ENCODE measurements around the gene CPT1C.

Gene CPT1C

DNA sequence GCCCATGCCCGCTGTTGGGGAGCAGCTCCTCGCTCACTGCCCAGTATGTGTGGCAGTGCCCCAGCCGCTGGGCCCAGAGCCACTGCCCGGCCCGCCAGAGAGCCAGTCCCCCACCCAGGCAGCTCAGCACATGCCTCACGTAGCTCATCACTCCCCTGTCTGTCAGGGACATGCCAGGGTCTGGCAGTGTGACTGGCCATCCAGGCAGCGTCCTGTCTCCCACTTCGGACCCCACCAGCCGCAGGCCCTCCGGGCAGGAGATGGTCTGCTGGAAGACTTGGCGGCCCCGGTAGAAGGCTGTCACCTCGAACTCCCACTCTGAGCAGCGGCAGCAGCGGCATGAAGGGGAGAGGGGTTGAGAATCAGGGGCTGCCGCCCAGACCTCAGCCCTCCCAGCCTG lies 28.9 kb upstream of the CPT1C start:
- no peak for DNase-seq

DNA sequence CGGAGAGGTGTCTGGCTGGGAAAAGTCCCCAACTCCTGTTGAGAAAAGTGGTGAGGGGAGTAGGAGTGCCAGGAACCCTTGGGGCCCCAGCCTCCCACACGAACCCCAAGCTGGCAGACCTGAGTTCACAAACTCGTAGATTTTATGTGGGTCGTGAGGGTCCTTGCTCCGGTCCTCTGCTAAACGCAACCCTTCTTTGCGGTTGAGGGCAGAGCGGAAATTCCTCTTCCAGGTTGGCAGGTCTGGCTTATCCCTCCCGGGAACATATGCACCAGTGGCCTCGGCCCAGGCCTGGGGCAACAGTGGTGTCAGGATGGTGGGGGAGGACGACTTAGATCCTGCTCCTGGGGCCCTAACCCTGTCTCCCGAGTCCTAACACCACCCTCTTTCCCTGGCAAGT lies 27.7 kb upstream of the CPT1C start:
- no peak for DNase-seq

DNA sequence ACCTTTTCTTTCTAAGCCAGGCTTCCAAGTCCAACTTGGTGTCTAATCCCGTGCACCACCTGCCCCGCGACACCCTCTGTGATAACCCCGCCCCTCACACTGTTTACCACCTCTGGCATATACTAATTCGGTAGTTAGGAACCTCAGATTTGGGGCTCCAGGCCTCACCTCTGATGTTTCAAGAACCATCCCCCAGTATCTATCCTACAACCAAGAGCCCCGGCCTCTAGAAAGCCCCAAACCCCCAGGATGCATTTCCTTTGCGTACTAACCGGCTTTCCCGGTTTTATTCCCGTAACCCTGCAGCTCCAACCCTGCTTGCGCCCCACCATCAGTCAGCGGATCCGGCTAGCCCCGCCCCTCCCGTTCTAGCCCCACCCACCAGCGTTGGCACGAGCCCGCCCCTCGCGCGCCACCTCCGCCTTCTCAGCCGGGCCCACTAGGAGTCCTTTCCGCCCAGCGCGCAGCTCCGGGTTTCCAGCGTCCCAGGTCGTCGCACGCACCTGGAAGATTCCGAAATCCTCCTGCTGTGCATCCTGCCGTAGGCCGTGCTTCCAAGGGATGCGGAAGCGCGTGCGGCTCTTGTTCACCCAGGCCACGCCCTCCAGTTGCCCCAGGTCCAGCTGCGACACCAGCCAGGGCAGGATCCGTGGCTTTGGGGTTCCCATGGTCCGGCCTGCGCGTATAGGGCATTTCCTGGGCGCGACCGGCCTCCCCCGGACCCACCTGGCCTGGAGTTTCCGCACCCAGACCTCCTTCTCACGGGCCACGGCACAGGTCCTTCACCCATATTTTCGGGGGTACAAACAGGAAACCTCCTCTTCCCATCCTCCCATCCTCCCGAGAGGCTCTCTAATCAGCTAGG lies 26.5 kb upstream of the CPT1C start:
- DNase-seq = peak; percentile 94

DNA sequence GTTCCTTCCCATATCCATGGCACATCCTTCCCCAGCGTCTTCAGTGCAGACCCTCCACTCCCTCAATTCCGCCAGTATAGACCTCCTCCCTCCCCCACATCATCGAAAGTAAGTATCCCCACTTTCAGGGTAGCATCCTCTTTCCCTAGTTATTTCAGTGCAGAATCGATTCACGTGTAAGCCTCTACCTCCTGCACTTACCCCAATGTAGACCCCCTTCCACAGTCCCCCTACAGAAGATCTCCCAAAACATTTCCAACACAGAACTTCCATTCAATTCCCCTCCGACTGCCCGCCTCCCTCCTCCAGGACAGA lies 25.9 kb upstream of the CPT1C start:
- DNase-seq = no peak

DNA sequence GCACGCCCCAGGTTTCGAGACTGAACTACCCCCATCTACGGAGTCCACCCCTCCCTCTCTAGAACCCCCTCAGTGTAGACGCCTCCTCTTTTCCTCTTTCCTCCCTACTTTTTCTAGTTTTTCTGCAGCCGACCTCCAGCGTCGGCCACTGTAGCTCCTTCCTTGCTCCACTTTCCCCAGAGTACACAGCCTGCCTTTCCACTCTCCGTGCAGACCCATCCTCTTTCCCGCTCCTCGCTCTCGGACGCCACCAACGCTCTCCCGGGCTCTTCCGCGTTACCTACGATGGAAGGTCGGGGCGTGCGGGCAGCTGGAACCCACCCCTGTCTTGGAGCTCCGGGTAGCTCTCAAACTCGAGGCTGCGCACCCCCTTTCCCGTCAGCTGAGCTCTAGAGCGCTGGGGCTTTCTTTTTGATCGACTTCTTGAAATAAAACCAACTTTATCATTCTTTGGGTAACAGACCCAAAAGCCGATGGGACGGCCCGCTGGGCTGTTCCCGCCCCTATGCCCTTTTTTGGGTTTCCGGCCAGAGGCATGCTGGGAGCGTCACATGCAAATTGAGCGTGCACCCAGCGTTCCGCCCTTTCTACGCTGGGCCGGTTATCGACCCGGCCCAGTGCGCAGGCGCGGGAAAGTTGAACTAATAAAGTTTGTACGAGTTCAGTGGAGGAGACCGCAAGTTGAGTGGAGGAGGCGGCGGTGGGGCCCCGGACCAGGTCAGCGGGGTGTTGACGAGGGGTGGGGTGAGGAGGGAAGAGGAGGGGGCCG lies 25.4 kb upstream of the CPT1C start, which contains the start of the genes BCL2L12 and IRF3:
TSS of gene BCL2L12 (plus strand) at position 583 of the 769 bp plus-strand sequence. CDS start 760 bp downstream, outside the sequence.
TSS of gene IRF3 (minus strand) at position 507 of the 769 bp plus-strand sequence. CDS start 1,019 bp downstream, outside the sequence.
- DNase-seq = peak; percentile 100

DNA sequence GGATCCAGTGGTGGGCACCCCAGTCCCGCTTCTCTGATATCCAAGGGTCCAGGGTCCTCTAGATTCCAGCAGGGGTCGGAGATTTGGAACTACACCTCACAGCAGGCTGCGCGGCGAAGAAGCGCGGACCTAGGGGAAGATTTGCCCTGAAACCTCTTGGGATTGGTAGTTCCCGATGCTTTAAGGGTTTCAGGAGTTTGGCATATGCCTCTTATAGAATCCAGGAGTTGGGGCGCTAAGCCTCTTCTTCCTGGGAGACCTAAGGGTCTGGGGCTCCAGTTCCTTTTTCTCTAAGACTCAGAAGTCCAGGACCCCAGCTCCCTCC lies 24.8 kb upstream of the CPT1C start:
- DNase-seq = no peak

DNA sequence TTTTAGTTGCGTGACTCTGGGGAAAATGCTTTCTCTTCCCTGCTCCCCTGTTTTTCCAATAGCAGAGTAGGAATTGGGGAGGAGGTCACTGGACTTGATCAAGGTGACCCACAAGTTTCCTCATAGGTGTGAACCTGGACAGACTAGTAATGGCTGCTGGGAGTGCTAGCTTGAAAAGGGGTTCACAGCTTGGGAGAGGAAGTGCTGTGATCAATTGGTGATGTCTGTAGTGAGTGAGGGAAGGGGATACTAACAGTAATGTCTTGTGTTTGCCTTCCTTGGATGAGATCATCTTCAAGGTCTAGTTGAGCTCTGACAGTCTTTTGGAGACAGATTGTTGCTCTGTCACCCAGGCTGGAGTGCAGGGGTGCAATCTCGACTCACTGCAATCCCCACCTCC lies 23.4 kb upstream of the CPT1C start:
- DNase-seq = no peak

DNA sequence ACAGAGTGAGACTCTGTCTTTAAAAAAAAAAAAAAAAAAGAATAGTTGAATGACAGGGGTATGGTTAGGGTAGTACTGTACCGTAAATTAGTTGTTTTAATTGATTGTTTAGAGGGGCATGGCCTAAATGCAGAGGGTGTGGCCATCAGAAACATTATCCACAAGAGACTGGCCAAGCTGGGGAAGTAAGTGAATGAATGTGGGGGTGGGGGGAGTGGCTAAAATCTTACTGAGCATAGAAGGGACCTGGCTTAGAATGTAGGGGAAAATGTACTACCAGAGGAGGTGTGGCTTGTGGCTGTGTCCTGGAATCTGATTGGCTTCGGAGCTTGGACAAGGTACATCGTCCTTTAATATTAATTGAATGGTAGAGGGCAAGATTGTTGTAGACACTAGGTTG lies 21.4 kb upstream of the CPT1C start:
- DNase-seq = no peak

DNA sequence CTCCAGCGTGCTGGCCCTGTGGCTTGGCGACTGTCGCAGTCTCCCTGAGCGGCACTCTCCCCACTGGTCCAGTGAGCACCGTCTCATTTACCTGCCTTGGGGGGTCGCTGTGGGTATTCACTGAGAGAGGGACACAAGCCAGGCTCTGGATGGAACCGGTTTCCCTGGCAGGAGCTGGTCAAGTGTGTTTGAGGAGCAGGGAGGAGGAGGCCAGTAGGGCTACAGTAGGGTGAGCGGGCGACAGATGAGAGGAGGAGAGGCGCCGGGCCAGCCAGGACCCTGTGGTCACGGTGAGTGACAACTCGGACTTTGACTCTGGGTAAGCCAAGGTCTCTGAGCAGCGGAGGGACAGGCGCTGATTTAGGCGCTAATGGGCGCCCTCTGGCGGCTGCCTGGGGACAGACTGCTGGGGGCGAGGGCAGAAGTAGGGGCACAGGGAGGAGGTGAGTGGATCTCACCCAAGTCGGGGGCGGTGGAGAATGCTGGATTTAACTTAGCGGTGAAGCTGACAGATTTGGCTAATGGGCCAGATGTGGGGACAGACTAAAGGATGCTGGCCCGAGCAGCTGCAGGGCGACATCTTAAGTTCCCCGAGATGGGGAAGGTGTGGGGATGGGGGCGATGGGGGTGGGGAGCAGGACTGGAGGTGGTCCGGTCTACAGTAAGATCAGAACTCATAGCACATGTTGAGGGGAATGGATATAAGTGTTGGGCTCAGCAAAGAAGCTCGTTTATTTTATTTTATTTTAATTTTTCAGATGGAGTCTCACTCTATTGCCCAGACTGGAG lies 18.6 kb upstream of the CPT1C start:
- peak; percentile 87 for DNase-seq

DNA sequence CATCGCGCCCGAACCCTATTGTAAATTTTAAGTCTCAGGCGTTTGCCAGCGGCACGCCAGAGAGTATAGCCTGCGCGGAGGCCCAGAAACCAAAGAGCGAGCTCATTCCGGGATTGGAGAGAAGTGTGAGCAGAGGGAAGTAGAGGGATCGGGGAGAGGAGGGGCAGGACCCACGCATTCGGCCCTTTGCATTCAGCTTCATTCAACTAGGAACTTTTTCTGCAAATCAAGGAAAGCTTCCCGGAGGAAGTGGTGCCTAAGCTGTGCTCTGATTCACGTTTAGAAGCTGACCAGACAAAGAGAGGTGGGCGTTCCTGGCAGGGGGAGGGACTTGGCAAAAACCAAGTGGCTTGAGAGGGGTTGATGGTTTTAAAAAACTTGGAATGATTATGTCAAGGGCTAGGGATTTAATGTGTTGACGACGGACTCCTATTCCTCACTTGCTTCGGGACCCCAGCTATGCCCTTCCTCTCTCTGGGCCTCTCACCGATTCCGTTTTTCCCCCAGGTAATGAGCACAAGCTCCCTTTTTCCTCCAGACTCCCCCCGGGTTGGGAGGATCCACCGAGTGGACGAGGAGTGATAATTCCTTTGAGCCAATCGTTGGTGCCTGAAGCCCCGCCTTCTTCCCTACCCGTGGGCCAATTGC lies 14.7 kb upstream of the CPT1C start:
- DNase-seq = peak; percentile 86

DNA sequence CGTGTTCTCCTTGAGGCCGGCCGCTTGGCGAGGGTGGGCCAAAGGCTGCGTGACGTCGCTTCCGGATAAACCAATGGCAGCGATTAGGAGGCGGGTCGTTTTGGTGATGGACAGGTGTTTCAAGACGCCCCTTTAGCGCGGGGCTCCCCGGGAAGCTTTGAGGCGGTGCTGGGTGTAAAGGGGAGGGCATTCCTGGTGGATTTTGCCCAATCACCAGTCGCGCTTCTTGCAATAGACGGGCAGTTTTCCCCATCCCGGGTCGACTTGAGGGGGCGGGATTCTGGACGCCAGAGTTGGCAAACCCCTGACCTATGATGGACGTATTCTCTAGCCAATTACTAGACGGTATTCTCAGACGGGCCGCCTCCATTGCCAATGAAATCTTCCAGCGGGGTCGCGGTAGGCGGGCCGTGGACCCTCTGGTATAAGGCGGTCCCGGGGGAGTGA lies 14.1 kb upstream of the CPT1C start:
- peak; percentile 100 for DNase-seq

DNA sequence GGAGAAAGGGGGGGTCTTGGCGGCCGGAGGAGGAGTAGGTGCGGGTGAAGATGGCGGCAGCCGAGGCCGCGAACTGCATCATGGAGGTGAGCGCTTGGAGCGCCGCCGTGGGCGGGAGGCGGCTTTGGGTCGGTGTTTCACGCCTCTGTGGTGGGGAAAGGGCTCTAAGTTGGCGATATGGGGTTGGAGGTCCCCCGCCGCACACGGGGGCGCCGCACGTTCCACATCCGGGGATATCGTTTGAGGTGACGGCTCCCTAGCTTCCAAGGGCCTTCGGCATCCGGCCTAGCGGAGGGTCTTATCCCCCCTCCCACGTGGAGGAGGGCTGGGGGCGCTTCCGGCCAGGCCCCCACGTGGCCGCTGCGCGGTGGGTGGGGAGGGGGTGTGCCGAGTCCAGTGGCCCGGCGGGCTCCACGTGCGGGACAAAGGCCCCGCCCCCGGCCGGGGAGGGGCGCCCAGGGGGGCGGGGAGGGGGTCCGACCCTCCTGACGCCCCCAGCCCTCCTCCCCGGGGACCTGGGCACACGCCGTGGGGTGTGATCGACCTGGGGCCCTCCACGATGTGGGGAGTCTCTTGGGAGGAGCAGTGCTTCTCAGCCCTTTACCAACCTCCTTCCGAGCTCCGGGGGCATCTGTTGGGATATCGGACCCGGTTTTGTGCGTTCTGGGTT lies 13.6 kb upstream of the CPT1C start, which contains the start of gene PRMT1:
TSS of gene PRMT1 (plus strand) at position 41 of the 670 bp plus-strand sequence. CDS start at position 51, 10 bp downstream.
- peak; percentile 64 for DNase-seq

DNA sequence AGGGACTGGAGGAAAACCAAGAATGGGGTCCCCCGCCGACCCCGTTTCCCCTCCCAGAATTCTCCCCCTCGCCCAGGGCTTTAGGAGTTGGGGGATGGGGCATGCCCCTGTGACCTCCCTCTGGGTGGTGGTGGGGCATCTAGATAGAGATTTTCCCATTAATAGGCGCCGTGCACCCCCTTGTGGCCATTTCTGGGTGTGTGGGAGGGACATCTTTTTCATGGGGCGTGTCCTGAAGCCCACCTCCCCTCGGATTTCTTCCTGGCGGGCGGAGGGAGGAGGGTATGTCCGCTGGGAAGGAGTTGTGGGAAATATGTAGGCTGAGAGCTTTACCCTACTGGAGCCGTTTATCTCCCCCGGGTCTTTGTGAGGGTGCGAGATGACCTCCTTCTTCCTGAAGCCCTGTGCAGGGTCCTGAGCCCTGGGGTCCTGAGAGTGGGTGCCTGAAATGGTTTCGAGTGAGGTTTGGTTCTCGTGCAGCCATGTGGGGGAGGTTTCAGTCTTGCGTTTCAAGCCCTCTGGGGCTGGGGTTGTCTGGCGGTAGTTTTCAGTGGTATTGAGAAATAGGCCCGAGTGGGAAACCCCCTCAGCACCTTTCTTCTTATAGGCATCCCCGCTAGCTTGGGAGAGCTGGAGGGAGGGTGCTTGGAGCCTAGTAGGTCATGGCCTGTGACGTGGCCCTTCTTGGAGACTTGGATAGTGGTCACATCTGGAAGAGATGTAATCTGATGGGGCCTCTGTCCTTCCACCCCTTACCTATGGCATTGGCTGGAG lies 12.8 kb upstream of the CPT1C start:
- DNase-seq = peak; percentile 84

DNA sequence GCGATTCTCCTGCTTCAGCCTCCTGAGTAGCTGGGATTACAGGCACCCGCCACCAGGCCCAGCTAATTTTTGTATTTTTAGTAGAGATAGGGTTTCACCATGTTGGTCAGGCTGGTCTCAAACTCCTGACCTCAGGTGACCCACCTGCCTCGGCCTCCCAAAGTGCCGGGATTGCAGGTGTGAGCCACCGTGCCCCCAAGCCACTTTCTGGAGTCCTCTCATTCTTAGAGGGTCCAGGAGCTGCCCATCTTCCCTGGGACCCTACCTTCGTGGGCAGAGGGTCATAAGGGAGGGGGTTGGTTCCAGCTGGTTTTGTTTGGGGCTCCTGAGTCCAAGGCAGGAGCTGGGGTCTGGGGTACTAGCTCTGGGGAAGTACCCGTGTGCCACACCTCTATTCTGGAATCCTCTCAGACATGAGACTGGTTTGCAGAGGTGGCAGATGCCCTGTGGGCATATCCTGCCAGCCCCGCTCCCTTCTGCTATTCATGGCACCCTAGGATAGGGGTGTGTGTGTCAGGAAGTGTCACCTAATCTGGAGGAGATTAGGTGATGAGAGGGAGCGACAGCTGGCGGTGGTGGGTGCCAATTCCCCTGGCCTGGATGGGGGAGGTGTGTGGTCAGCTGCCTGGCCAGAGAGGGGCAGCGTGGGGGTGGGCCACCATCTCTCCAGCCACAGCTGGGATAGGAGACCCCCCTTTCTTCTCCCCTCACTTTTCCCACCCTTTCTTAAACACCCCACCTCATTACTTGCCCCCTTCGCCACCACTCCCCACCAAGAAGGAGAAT lies 11.7 kb upstream of the CPT1C start:
- DNase-seq = no peak

DNA sequence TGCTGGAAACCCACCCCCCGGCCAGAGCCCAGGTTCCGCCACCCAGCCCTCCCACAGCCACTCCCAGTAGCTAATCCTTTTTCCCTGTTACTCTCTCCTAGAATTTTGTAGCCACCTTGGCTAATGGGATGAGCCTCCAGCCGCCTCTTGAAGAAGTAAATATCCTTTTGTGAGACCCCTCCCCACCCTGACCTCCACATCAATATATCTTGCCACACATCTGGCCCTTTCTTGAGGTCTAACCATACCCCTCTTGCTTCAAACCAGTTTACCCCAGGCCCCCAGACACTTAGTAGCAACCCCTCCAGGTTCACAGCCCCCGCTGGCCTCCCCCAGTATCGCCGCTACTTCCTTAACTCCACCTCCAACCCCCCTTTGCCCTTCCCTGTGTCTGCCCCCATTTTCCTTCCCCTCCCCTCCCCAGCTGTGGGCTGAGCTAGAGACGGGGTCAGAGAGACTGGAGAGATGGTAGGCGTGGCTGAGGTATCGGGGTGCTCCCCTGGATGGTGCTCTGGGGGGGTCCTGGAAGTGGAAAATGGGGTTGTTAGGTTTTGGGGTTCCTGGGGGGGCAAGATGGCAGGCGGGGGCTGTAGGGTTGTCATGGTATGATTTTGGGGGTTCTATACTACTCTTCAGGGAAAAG lies 11.0 kb upstream of the CPT1C start:
- no peak for DNase-seq

DNA sequence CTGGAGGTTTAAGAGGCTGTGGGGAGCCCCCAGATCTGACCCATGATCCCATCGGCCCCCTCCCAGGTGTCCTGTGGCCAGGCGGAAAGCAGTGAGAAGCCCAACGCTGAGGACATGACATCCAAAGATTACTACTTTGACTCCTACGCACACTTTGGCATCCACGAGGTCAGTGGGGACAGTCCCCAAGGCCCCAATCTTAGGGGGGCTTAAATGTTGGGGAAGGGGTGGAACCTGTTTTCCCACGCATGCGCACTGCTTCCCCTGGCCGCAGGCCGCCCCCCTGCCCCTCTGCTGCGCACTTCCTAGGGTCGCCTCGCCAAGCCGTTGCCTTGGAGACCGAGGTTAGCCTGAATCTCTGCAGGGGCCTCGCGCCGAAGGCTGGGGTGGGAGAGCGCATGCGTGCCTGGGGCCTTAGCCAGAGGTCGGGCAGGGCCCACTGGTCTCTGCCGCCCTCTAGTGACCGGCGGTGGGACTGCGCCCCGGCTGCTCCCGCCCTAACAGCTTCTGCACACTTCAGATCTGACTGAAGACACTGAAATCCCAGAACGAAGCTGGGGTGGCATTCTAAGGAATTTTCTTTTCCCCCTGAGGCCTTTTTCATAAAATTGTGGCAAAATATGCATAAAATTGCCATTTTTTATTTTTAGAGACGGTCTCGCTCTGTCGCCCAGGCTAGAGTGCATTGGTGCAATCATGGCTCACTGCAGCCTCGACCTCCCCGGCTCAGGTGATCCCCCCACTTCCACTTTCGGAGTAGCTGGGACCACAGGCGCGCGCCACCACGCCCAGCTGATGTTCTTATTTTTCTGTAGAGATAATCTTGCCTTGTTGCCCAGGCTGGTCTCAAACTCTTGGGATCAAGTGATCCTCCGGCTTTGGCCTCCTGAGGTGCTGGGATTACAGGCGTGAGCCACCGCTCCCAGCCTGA lies 10.2 kb upstream of the CPT1C start:
- DNase-seq = peak; percentile 96

DNA sequence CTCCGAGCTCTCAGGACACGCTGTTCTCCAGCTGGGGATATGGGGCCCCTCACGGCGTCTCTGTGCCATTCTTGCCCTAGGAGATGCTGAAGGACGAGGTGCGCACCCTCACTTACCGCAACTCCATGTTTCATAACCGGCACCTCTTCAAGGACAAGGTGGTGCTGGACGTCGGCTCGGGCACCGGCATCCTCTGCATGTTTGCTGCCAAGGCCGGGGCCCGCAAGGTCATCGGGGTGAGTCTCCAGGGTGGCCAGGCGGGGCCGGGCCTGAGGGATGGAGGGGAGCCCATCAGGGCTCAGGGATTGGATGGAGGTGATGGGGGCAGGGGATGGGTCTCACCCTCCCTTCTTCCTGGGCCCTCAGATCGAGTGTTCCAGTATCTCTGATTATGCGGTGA lies 9.1 kb upstream of the CPT1C start:
- DNase-seq = no peak

DNA sequence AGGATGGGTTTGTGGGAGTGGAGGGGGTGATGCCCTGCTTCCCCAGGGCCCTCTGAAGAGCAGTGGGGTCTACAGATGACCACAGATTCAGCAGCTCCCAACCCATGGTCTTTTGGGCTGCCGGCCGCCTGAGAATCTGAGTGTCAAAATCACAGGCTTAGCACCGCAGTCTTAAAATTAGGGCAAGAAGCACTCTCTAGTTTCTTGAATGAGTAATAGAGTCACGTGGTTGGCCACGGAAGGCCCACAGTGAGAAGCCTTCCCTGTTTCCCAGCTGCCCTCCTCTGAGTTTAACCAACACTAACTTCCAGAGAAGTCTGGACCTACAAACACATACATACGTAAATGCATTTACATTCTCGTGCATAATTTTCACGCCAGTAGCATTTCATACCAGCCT lies 8.6 kb upstream of the CPT1C start:
- DNase-seq = no peak

DNA sequence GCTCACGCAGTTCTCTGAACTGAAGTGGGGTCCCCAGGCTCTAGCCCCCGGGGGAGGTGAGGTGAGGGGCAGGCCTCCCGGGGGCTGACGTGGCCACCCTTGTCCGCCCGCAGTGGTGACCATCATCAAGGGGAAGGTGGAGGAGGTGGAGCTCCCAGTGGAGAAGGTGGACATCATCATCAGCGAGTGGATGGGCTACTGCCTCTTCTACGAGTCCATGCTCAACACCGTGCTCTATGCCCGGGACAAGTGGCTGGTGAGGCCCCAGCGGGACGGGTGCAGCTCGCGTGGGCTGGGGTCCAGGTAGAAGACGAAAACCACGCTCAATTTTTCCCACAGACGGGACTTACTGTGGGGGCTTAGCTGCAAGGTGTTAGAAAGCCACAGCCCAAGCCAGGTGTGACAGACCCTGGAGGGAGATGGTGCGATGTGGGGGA lies 7.1 kb upstream of the CPT1C start:
- no peak for DNase-seq

Data from activated CD4-positive, alpha-beta T cell treated with anti-CD3 and anti-CD28 coated beads, Interleukin-2, Interleukin-6, amounts not matched to agents 100 ng/mL and 50 ng/mL, durations not matched to agents 16 hours and 8 hours (primary cell).